ENCODE results near the gene MRPL17. TPM values are rescaled to one million over a fixed set of nuclear protein-coding genes. Genes with fewer than 3 reads are reported as not detected.

MRPL17 gene
- total and polyA plus RNA-seq, 2 of the 13 experiments (the other 11 are each of a cell fraction or from before 2014, with no cell fraction given): 59.4 to 90.0 TPM

DNA sequence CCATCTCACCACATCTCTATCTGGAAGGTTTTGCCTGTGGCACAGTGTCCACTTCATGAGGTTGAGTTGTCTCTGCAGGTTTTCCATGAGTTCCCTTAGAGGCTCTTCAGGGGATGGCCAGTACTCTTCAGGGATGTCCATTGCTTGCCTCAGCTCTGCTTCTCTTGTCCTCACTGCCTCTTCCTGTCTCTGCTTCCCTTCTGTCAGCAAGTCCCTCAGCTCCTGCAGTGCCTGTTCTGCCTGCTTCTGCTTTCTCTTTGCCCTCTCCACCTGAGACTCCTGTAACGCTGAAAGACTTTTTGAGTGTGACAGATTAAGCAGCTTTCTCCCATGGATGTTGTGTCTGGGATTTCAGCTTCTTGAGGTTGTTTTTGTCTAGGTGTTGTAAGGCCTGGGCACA is 38.2 kb upstream of the MRPL17 start:
- Histone ChIP-seq H4K20me1 (ENCODE audit: insufficient read depth, low read length) (no peaks in the 10 kb centered on the region), H3K4me1 (ENCODE audit: insufficient read depth, low read length) (peaks cover 19% of the 10 kb centered on the region), H3K9me3 (ENCODE audit: low read length) (no peaks in the 10 kb centered on the region), H3K9ac (ENCODE audit: insufficient read depth, low read depth, low read length) (no peak overlapping the region), H3K4me3 (replicated peaks in 1 of 3; ENCODE audit: insufficient read depth in 1 of 3, low read depth in 2 of 3, low read length in 3 of 3) (no peak overlapping the region), H3K27ac (ENCODE audit: extremely low read length, insufficient read depth, low read length) (no peak overlapping the region), H3K36me3 (replicated peaks in 1 of 2; ENCODE audit: control insufficient read depth in 1 of 2, insufficient read depth in 2 of 2, low read length in 2 of 2) (no peaks in the 10 kb centered on the region), H3K4me2 (ENCODE audit: low read depth, low read length) (no peak overlapping the region), H2AFZ (ENCODE audit: low read length) (no peak overlapping the region), H3K27me3 (ENCODE audit: control insufficient read depth in 1 of 2, insufficient read depth in 2 of 2, low read length in 2 of 2) (peaks cover 0 to 5% of the 10 kb centered on the region in 2 experiments; a peak in 1 of 5 replicates), H3K79me2 (ENCODE audit: insufficient read depth, low read length) (no peaks in the 10 kb centered on the region)
- POLR2A ChIA-PET: no interaction called here
- intact Hi-C loops (cut with micrococcal nuclease; ENCODE audit: unreplicated experiment): no loop called here
- ATAC-seq (no peak), FAIRE-seq (no peak), DNase-seq (ENCODE audit: low spot score) (no peak)
- 27% methylated on average over 1 of the region's 1 CpG for WGBS (ENCODE audit: low lambda C conversion rate)
- CTCF ChIA-PET (ENCODE audit: low intra/inter-chr PET ratio, low total read pairs): no interaction called here
- in situ Hi-C loops (cut with HindIII; ENCODE audit: extremely low pct_ligation_motif_present, low pct_unique_long_range_greater_than_20kb): no loop called here
- no TSS peak for BruUV-seq (replicated peaks)
- TF ChIP-seq ZNF296 (CRISPR knock-in tag; conservative IDR thresholded peaks at IDR 0.05) (no peak), SAFB2 (CRISPR knock-in tag; IDR thresholded peaks at IDR 0.05; ENCODE audit: borderline replicate concordance, low read depth) (no peak), ZNF780A (CRISPR knock-in tag; IDR thresholded peaks at IDR 0.05) (no peak)
- TF ChIP-seq, protein P1, sequence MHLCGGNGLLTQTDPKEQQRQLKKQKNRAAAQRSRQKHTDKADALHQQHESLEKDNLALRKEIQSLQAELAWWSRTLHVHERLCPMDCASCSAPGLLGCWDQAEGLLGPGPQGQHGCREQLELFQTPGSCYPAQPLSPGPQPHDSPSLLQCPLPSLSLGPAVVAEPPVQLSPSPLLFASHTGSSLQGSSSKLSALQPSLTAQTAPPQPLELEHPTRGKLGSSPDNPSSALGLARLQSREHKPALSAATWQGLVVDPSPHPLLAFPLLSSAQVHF (CRISPR knock-in tag; IDR thresholded peaks at IDR 0.05): no peak

DNA sequence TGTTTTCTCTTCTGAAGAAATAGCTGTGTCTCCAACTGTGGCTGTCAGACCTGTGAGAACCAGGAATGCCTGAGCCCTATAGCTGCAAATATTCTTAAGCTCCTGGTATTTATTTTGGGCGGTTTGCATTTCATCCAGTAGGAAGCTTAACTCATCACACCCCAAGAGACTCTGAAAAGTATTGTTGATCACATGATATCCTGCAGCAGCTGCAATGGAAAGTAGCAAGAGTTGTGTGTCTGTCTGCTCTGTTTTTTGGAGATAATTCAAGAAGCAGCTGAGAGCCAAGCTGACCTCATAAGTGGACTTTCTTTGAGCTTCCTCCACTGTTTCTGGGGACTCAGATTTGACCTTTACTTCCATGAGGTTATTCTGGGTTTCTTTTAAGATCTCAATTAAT is 36.4 kb upstream of the MRPL17 start:
- Histone ChIP-seq H4K20me1 (ENCODE audit: insufficient read depth, low read length) (no peaks in the 10 kb centered on the region), H2AFZ (ENCODE audit: low read length) (no peak overlapping the region), H3K4me1 (ENCODE audit: insufficient read depth, low read length) (peaks cover 7% of the 10 kb centered on the region), H3K4me3 (replicated peaks in 1 of 3; ENCODE audit: insufficient read depth in 1 of 3, low read depth in 2 of 3, low read length in 3 of 3) (no peak overlapping the region), H3K9ac (ENCODE audit: insufficient read depth, low read depth, low read length) (no peak overlapping the region), H3K4me2 (ENCODE audit: low read depth, low read length) (no peak overlapping the region), H3K9me3 (ENCODE audit: low read length) (no peaks in the 10 kb centered on the region), H3K27me3 (ENCODE audit: control insufficient read depth in 1 of 2, insufficient read depth in 2 of 2, low read length in 2 of 2) (peaks cover 0 to 5% of the 10 kb centered on the region in 2 experiments; a peak in 1 of 5 replicates), H3K79me2 (ENCODE audit: insufficient read depth, low read length) (no peaks in the 10 kb centered on the region), H3K27ac (ENCODE audit: extremely low read length, insufficient read depth, low read length) (no peak overlapping the region), H3K36me3 (replicated peaks in 1 of 2; ENCODE audit: control insufficient read depth in 1 of 2, insufficient read depth in 2 of 2, low read length in 2 of 2) (no peaks in the 10 kb centered on the region)
- CTCF ChIA-PET (ENCODE audit: low intra/inter-chr PET ratio, low total read pairs): no interaction called here
- intact Hi-C loops (cut with micrococcal nuclease; ENCODE audit: unreplicated experiment): no loop called here
- no TSS peak for BruUV-seq (replicated peaks)
- TF ChIP-seq BORCS8-MEF2B (CRISPR knock-in tag; IDR thresholded peaks at IDR 0.05): no peak
- WGBS (ENCODE audit: low lambda C conversion rate): 0% methylated on average over 1 of the region's 1 CpG
- in situ Hi-C loops (cut with HindIII; ENCODE audit: extremely low pct_ligation_motif_present, low pct_unique_long_range_greater_than_20kb): no loop called here
- FAIRE-seq: no peak
- DNase-seq (ENCODE audit: low spot score): no peak
- POLR2A ChIA-PET: no interaction called here
- ATAC-seq: no peak

Data from HepG2 (cell line).